H9 (cell line): Measurements from ENCODE around the gene NID1. TPM values are rescaled to one million over a fixed set of nuclear protein-coding genes. Genes with fewer than 3 reads are reported as not detected.

Experiments
- DNase-seq: peaks from one replicate; pipeline ENCODE4 v3.0.0-alpha.2; 2017
- H2AFZ ChIP-seq: one replicate; pipeline ENCODE4 v1.6.1; 2013; ENCODE audit warnings: mild to moderate bottlenecking, low read length, control low read depth, moderate library complexity
- H2AK5ac ChIP-seq: 2 replicates; pipeline ENCODE4 v1.6.1; 2013; ENCODE audit warnings: low read length, control low read depth, mixed read lengths; ENCODE audit not compliant: insufficient read length
- H2BK120ac ChIP-seq: one replicate; pipeline ENCODE4 v1.6.1; 2013; ENCODE audit warnings: low read depth, mild to moderate bottlenecking, low read length, control low read depth, inconsistent platforms; ENCODE audit not compliant: poor library complexity, severe bottlenecking
- H2BK12ac ChIP-seq: 2 replicates; pipeline ENCODE4 v1.6.1; 2013; ENCODE audit warnings: low read length, control low read depth, mixed read lengths, low read depth; ENCODE audit not compliant: insufficient read length
- H2BK15ac ChIP-seq: 2 replicates; pipeline ENCODE4 v1.6.1; 2013; ENCODE audit warnings: low read depth, low read length, control low read depth
- H2BK20ac ChIP-seq: one replicate; pipeline ENCODE4 v1.6.1; 2013; ENCODE audit warnings: low read depth, mild to moderate bottlenecking, low read length, control low read depth, inconsistent platforms; ENCODE audit not compliant: poor library complexity, severe bottlenecking
- H2BK5ac ChIP-seq: 2 replicates; pipeline ENCODE4 v1.6.1; 2013; ENCODE audit warnings: low read length, control low read depth, mixed read lengths; ENCODE audit not compliant: insufficient read length
- H3K14ac ChIP-seq: 2 replicates; pipeline ENCODE4 v1.6.1; 2013; ENCODE audit warnings: low read length, control low read depth; ENCODE audit not compliant: insufficient read depth
- H3K18ac ChIP-seq: 2 replicates; pipeline ENCODE4 v1.6.1; 2013; ENCODE audit warnings: low read depth, mild to moderate bottlenecking, mixed read lengths, low read length, control low read depth; ENCODE audit not compliant: insufficient read length
- H3K23ac ChIP-seq: 2 replicates; pipeline ENCODE4 v1.6.1; 2013; ENCODE audit warnings: low read length, control low read depth, mixed read lengths, low read depth; ENCODE audit not compliant: insufficient read length
- H3K23me2 ChIP-seq: 2 replicates; pipeline ENCODE4 v1.6.1; 2013; ENCODE audit warnings: low read depth, mild to moderate bottlenecking, mixed read lengths, low read length, control low read depth; ENCODE audit not compliant: insufficient read length, poor library complexity, severe bottlenecking
- H3K27ac ChIP-seq: 2 replicates; pipeline ENCODE4 v1.5.1; 2013; ENCODE audit warnings: low read length, control low read depth, mixed read lengths, low read depth; ENCODE audit not compliant: insufficient read length
- H3K27me3 ChIP-seq: 2 replicates; pipeline ENCODE4 v1.6.1; 2013; ENCODE audit warnings: low read length, control low read depth, inconsistent platforms; ENCODE audit not compliant: insufficient read depth
- H3K4ac ChIP-seq: 2 replicates; pipeline ENCODE4 v1.6.1; 2013; ENCODE audit warnings: low read depth, mild to moderate bottlenecking, control low read depth, inconsistent platforms, low read length, moderate library complexity
- H3K4me1 ChIP-seq: 2 replicates; pipeline ENCODE4 v1.6.1; 2013; ENCODE audit warnings: low read length, control low read depth, inconsistent platforms; ENCODE audit not compliant: insufficient read depth
- H3K4me2 ChIP-seq: 2 replicates; pipeline ENCODE4 v1.6.1; 2013; ENCODE audit warnings: low read length, control low read depth, mixed read lengths; ENCODE audit not compliant: insufficient read length, insufficient read depth
- H3K56ac ChIP-seq: 2 replicates; pipeline ENCODE4 v1.6.1; 2013; ENCODE audit warnings: low read depth, mild to moderate bottlenecking, mixed read lengths, low read length, control low read depth; ENCODE audit not compliant: insufficient read length
- H3K79me1 ChIP-seq: 2 replicates; pipeline ENCODE4 v1.6.1; 2013; ENCODE audit warnings: low read depth, mild to moderate bottlenecking, moderate library complexity, low read length, control low read depth, inconsistent platforms; ENCODE audit not compliant: insufficient read depth, poor library complexity, severe bottlenecking
- H3K79me2 ChIP-seq: 2 replicates; pipeline ENCODE4 v1.6.1; 2013; ENCODE audit warnings: low read length, control low read depth, inconsistent platforms; ENCODE audit not compliant: insufficient read depth
- H3K9ac ChIP-seq: 2 replicates; pipeline ENCODE4 v1.6.1; 2013; ENCODE audit warnings: low read length, control low read depth, mixed read lengths; ENCODE audit not compliant: insufficient read length; ENCODE audit errors: extremely low read depth
- H3K9me3 ChIP-seq: one replicate; pipeline ENCODE4 v1.6.1; 2013; ENCODE audit warnings: low read depth, low read length, inconsistent platforms; ENCODE audit not compliant: control insufficient read depth
- H3T11ph ChIP-seq: one replicate; pipeline ENCODE4 v1.6.1; 2013; ENCODE audit warnings: mild to moderate bottlenecking, low read length, control low read depth, inconsistent platforms
- H4K20me1 ChIP-seq: one replicate; pipeline ENCODE4 v1.6.1; 2013; ENCODE audit not compliant: control insufficient read depth, insufficient read length, insufficient read depth
- H4K5ac ChIP-seq: 2 replicates; pipeline ENCODE4 v1.6.1; 2013; ENCODE audit warnings: low read depth, mild to moderate bottlenecking, mixed read lengths, low read length, control low read depth; ENCODE audit not compliant: insufficient read length
- H4K8ac ChIP-seq: replicated peaks from 2 replicates; pipeline ENCODE4 v1.6.1; 2013; ENCODE audit warnings: low read length, control low read depth, mixed read lengths, low read depth; ENCODE audit not compliant: insufficient read length
- H4K91ac ChIP-seq: 2 replicates; pipeline ENCODE4 v1.6.1; 2013; ENCODE audit warnings: low read depth, mild to moderate bottlenecking, moderate library complexity, mixed read lengths, low read length, control low read depth; ENCODE audit not compliant: insufficient read length
- H3K27ac Mint-ChIP-seq, 3 experiments: 2 replicates in 2 of 3; 3 replicates in 1 of 3; pipeline ENCODE4 v1.8.0; 2020 to 2021; ENCODE audit warnings: mixed read lengths in 3 of 3, mild to moderate bottlenecking in 1 of 3, moderate library complexity in 1 of 3
- H3K27me3 Mint-ChIP-seq: 2 replicates; pipeline ENCODE4 v1.8.0; 2021; ENCODE audit warnings: low read depth, mild to moderate bottlenecking, moderate library complexity, mixed read lengths
- H3K36me3 Mint-ChIP-seq, 3 experiments: 2 replicates in 2 of 3; 3 replicates in 1 of 3; pipeline ENCODE4 v1.8.0; 2020 to 2021; ENCODE audit warnings: low read depth in 3 of 3, mixed read lengths in 3 of 3; ENCODE audit not compliant: insufficient read depth in 1 of 3
- H3K4me1 Mint-ChIP-seq, 2 experiments: 2 replicates each; pipeline ENCODE4 v1.8.0; 2020; ENCODE audit warnings: mixed read lengths in 2 of 2
- H3K4me3 Mint-ChIP-seq, 2 experiments: 2 replicates in 1 of 2; 3 replicates in 1 of 2; pipeline ENCODE4 v1.8.0; 2020 to 2021; ENCODE audit warnings: mild to moderate bottlenecking in 2 of 2, mixed read lengths in 2 of 2, moderate library complexity in 1 of 2
- H3K9me3 Mint-ChIP-seq, 2 experiments: 2 replicates in 1 of 2; 3 replicates in 1 of 2; pipeline ENCODE4 v1.8.0; 2020; ENCODE audit warnings: mild to moderate bottlenecking in 2 of 2, mixed read lengths in 2 of 2, moderate library complexity in 1 of 2
- WGBS: extraction: QIAGEN DNeasy Blood & Tissue Kit; methylation state at CpG from one replicate; pipeline ENCODE4 v1.1.7; 2013; ENCODE audit warnings: missing lambda C conversion rate, low lambda C conversion rate, mixed read lengths; ENCODE audit not compliant: insufficient read length; ENCODE audit errors: extremely low coverage; 5-methylcytosine and 5-hydroxymethylcytosine counted together
- total RNA-seq: library from RNA; stranded (reverse); gene quantifications from 2 replicates; pipeline ENCODE4 v1.2.1, GENCODE V29; 2021
- TF ChIP-seq, protein P1 (sequence below): fragments of 200-600 bp; sonication (generic); conservative IDR thresholded peaks from 3 replicates; pipeline ENCODE4 v1.8.0; 2021; ENCODE audit warnings: antibody characterized with exemption, mild to moderate bottlenecking

NID1 gene
- total RNA-seq, 1 experiment from 2014 or later = 28.5 TPM

DNA sequence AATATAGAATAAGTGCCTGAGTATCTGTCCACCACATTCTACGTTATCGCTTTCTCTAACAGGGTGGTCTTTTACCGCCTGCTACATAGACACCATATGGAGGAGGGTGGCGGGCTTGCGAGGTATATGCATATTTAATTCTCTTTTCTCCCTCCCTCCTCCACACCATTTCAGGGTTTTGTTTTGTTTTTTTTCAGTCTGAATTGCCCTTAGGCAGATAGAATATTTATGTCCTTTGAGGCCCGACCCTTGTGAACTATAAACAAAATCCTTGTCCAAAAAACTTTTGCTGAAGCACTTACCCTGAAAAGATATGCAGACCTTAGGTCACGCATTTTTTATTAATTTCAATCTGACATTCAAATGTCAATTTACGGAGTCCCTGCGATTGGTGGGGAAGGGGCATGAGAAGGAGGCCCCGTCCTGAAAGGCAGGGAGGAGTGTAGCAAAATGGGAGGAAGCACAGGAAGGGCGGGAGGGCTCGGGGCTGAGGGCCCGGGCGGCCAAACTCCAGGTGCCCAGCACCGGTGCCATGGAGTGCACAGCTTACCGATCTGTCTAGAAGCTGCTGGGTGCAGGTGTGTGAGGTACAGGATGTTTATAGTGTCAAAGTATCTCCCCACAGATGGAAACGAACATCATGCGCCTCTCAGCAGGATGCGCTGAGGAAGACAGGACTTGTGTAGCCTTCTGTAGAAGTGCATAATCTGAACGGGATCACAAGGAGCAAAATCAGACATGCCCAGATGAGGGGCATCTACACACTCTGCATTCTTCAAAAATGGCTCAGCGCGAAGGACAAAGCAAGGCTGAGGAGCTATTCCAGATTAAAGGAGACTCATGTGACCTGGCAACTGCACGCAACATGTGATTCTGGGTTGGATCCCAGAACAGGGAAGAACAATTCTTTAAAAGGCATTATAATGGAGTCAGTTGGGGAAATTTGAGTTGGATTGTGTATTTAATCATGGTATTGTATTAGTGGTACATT is 129.4 kb downstream of the NID1 start:
- Histone ChIP-seq H3K56ac (no peak overlapping the region), H2AK5ac (no peak overlapping the region), H2BK5ac (no peak overlapping the region), H3K14ac (0 out of 2 replicates have a peak overlapping the region, but pooled peaks have one; percentile 49), H4K20me1 (no peaks in the 10 kb centered on the region), H3T11ph (no peak overlapping the region), H2BK120ac (no peak overlapping the region), H3K9ac (no peak overlapping the region), H2BK20ac (no peak overlapping the region), H2BK15ac (no peak overlapping the region), H3K9me3 (no peaks in the 10 kb centered on the region), H3K79me2 (no peaks in the 10 kb centered on the region), H4K5ac (no peak overlapping the region), H3K27ac (no peak overlapping the region), H2AFZ (no peak overlapping the region), H3K4me1 (no peaks in the 10 kb centered on the region), H3K79me1 (no peaks in the 10 kb centered on the region), H3K4me2 (no peak overlapping the region), H2BK12ac (no peak overlapping the region), H3K27me3 (no peaks in the 10 kb centered on the region), H3K4ac (no peak overlapping the region), H4K8ac (no peak overlapping the region), H4K91ac (no peak overlapping the region), H3K23me2 (no peaks in the 10 kb centered on the region), H3K18ac (no peak overlapping the region), H3K23ac (no peak overlapping the region)
- peaks cover 9 to 16% of the 10 kb centered on the region in 2 experiments for H3K4me1 Mint-ChIP-seq
- no peak overlapping the region for H3K4me3 Mint-ChIP-seq
- TF ChIP-seq, protein P1, sequence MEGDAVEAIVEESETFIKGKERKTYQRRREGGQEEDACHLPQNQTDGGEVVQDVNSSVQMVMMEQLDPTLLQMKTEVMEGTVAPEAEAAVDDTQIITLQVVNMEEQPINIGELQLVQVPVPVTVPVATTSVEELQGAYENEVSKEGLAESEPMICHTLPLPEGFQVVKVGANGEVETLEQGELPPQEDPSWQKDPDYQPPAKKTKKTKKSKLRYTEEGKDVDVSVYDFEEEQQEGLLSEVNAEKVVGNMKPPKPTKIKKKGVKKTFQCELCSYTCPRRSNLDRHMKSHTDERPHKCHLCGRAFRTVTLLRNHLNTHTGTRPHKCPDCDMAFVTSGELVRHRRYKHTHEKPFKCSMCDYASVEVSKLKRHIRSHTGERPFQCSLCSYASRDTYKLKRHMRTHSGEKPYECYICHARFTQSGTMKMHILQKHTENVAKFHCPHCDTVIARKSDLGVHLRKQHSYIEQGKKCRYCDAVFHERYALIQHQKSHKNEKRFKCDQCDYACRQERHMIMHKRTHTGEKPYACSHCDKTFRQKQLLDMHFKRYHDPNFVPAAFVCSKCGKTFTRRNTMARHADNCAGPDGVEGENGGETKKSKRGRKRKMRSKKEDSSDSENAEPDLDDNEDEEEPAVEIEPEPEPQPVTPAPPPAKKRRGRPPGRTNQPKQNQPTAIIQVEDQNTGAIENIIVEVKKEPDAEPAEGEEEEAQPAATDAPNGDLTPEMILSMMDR = no peak
- no peaks in the 10 kb centered on the region for H3K36me3 Mint-ChIP-seq
- H3K9me3 Mint-ChIP-seq = no peaks in the 10 kb centered on the region
- no peak for DNase-seq
- H3K27me3 Mint-ChIP-seq = peaks cover 8% of the 10 kb centered on the region
- WGBS = no CpG with 5 or more reads among the region's 23 CpGs
- no peak overlapping the region for H3K27ac Mint-ChIP-seq
